ENCODE data around the gene MEF2A.

Gene MEF2A

GRCh38 chr15:99635794-99636193, 70.0 kb downstream of the MEF2A start (continued):
- TF ChIP-seq TSHZ2 (CRISPR knock-in tag; IDR thresholded peaks at IDR 0.05) (no peak), PPARA (CRISPR knock-in tag; IDR thresholded peaks at IDR 0.05; ENCODE audit: borderline replicate concordance) (no peak), OSR1 (CRISPR knock-in tag; IDR thresholded peaks at IDR 0.05) (no peak), CREB5 (CRISPR knock-in tag; IDR thresholded peaks at IDR 0.05; ENCODE audit: low read depth) (no peak), CSDC2 (CRISPR knock-in tag; IDR thresholded peaks at IDR 0.05) (no peak), ZNF8 (CRISPR knock-in tag; IDR thresholded peaks at IDR 0.05) (no peak), ZFP30 (CRISPR knock-in tag; IDR thresholded peaks at IDR 0.05) (no peak), ZNF70 (CRISPR knock-in tag; IDR thresholded peaks at IDR 0.05) (no peak), RARB (CRISPR knock-in tag; IDR thresholded peaks at IDR 0.05) (no peak), ARNTL (CRISPR knock-in tag; IDR thresholded peaks at IDR 0.05; ENCODE audit: borderline replicate concordance, low read depth) (no peak)

GRCh38 chr15:99644913-99645542, 79.2 kb downstream of the MEF2A start:
- ATAC-seq: no peak
- TF ChIP-seq ZNF70 (CRISPR knock-in tag; IDR thresholded peaks at IDR 0.05) (no peak), BACH2 (CRISPR knock-in tag; IDR thresholded peaks at IDR 0.05; ENCODE audit: borderline replicate concordance) (no peak), TOX (CRISPR knock-in tag; IDR thresholded peaks at IDR 0.05; ENCODE audit: borderline replicate concordance) (no peak), ZNF565 (CRISPR knock-in tag; conservative IDR thresholded peaks at IDR 0.05; ENCODE audit: low read depth) (no peak)

- TF ChIP-seq CREB5 (CRISPR knock-in tag; IDR thresholded peaks at IDR 0.05; ENCODE audit: low read depth) (no peak), CSRNP3 (CRISPR knock-in tag; IDR thresholded peaks at IDR 0.05) (no peak), BACH2 (CRISPR knock-in tag; IDR thresholded peaks at IDR 0.05; ENCODE audit: borderline replicate concordance) (no peak), TOX (CRISPR knock-in tag; IDR thresholded peaks at IDR 0.05; ENCODE audit: borderline replicate concordance) (no peak), ZNF8 (CRISPR knock-in tag; IDR thresholded peaks at IDR 0.05) (no peak), TSHZ2 (CRISPR knock-in tag; IDR thresholded peaks at IDR 0.05) (no peak), ZC3H10 (CRISPR knock-in tag; IDR thresholded peaks at IDR 0.05) (no peak), PATZ1 (CRISPR knock-in tag; IDR thresholded peaks at IDR 0.05; ENCODE audit: borderline replicate concordance) (no peak), ESRRG (CRISPR knock-in tag; IDR thresholded peaks at IDR 0.05) (no peak), PPARA (CRISPR knock-in tag; IDR thresholded peaks at IDR 0.05; ENCODE audit: borderline replicate concordance) (no peak)
- no peak for ATAC-seq
Observed at GRCh38 chr15:99645543-99645935, 79.8 kb downstream of the MEF2A start.
